NK-92 treated with Interleukin-12 subunit alpha and Interleukin-12 subunit beta, amount 100 ng/mL, for 24 hours (cell line): ENCODE data around the gene HMOX1.
"Not testable (repeated sequence)": the region's sequence is repeated elsewhere in the genome, so short reads cannot be mapped to it uniquely, and the experiment has no call there.

ENCODE experiments used
- DNase-seq: peaks from one replicate; lab custom pipeline; 2025; lab: John Stamatoyannopoulos, UW

Gene HMOX1

GRCh38 chr22:35380013-35380412 is 883 bp upstream of the HMOX1 start:
- no peak for DNase-seq

DNA sequence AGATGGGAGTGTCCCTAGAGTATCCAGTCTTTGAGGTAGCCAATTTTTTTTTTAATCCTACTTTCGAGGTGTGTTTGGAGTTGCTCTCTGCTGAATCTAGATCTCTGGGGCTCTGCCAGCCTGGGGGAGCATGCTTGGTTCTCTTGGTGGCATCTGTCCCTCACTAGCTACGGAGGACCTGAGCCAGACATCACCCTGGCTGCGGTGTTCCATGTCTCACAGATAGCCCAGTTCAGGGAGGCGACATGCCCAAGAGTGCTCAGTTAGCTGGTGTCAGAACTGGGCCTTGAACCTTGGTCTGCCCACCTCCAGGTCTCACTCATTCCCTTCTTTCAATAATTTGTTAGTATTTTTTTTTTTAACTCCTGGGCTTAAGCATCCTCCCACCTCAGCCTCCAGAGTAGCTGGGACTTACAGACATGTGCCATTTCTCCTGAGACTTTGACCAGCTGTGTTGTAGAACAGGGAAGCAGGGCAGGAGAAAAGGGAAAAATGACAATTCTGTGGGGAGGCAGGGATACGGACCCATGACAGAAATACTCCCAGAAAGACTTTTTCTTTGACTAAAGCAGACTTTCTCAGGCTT is 621 bp downstream of the HMOX1 start:
- DNase-seq = no peak

- no peak for DNase-seq
These were observed 2.8 kb downstream of the HMOX1 start for GRCh38 chr22:35383679-35384071.

- DNase-seq = no peak
These were observed 3.6 kb downstream of the HMOX1 start for GRCh38 chr22:35384527-35384926.

- DNase-seq = no peak
These were observed 4.2 kb downstream of the HMOX1 start for GRCh38 chr22:35384975-35385588.

DNA sequence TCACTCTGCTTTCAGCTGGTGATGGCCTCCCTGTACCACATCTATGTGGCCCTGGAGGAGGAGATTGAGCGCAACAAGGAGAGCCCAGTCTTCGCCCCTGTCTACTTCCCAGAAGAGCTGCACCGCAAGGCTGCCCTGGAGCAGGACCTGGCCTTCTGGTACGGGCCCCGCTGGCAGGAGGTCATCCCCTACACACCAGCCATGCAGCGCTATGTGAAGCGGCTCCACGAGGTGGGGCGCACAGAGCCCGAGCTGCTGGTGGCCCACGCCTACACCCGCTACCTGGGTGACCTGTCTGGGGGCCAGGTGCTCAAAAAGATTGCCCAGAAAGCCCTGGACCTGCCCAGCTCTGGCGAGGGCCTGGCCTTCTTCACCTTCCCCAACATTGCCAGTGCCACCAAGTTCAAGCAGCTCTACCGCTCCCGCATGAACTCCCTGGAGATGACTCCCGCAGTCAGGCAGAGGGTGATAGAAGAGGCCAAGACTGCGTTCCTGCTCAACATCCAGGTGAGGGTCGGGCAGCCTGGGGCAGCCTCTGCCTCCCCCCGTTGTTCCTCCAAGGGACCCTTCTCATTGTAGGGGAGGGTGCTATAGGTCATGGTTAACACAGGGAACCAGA is 5.9 kb downstream of the HMOX1 start:
- DNase-seq = no peak

DNA sequence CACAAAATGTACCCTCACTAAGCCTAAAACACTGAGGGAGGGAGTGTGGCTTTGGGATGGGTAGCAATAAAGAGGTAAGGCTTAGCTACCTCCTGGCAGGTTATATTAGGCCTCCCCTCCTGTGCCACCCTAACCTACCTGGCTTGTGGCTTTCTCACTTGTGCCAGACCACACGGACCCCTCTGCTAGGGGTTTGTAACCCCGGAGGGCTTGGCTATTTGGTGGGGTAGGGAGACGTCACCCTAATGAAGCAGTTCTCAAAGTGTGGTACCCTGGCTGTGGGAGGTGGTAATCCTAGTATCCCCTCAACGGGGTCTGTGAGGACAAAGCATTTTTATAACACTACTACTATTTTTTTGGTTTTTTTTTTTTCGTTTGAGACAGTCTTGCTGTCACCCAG is 10.0 kb downstream of the HMOX1 start:
- DNase-seq = no peak

GRCh38 chr22:35392357-35392756 is 11.5 kb downstream of the HMOX1 start:
- DNase-seq = no peak

DNA sequence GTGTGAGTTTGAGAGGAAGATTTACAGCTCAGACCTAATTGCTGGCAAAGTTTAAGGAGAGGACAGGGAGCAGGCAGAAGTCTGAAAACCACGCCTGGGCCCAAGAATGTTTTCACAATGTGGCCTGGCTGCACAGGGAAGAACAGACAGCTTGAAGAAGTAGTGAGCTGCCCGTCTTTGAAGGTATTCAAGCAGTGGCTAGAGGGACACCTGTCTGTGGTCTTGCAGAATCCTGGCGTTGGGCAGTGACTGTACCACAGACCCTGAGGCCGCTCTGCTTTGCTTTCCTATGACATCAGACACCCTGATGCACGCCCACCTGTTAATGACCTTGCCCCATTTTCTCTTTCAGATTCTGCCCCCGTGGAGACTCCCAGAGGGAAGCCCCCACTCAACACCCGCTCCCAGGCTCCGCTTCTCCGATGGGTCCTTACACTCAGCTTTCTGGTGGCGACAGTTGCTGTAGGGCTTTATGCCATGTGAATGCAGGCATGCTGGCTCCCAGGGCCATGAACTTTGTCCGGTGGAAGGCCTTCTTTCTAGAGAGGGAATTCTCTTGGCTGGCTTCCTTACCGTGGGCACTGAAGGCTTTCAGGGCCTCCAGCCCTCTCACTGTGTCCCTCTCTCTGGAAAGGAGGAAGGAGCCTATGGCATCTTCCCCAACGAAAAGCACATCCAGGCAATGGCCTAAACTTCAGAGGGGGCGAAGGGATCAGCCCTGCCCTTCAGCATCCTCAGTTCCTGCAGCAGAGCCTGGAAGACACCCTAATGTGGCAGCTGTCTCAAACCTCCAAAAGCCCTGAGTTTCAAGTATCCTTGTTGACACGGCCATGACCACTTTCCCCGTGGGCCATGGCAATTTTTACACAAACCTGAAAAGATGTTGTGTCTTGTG is 12.5 kb downstream of the HMOX1 start:
- no peak for DNase-seq

GRCh38 chr22:35394011-35394312 is 13.1 kb downstream of the HMOX1 start:
- DNase-seq = no peak

DNA sequence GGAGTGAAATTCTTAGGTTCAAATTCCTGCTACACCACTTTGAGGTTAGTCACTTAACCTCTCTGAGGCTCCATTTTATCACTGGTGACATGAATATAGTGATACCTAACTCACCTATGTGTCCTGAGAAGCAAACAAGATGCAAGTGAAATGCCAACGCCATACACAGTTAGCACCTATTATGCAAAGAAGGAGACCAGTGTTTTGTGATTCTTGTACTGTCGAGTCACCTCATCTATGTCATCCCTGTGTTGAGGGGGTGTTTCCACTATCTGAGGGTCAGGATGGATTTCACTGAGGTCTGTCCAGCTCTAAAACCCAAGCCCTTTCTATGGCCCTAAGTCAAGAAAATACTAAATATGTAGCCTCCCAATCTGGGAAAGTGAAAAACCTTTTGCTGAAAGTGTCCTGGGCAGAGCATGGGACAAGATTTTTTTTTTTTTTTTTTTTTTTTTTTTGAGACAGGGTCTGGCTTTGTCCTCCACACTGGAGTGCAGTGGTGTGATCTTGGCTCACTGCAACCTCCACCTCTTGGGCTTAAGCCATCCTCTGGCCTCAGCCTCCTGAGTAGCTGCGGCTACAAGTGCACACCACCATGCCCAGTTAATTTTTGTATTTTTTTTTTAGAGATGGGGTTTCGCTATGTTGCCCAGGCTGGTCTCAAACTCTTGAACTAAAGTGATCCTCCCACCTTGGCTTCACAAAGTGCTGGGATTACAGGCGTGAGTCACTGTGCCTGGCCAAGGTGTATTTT is 14.1 kb downstream of the HMOX1 start:
- DNase-seq = no peak

- not testable (repeated sequence) for DNase-seq
These were observed 15.7 kb downstream of the HMOX1 start for GRCh38 chr22:35396622-35397021.

DNA sequence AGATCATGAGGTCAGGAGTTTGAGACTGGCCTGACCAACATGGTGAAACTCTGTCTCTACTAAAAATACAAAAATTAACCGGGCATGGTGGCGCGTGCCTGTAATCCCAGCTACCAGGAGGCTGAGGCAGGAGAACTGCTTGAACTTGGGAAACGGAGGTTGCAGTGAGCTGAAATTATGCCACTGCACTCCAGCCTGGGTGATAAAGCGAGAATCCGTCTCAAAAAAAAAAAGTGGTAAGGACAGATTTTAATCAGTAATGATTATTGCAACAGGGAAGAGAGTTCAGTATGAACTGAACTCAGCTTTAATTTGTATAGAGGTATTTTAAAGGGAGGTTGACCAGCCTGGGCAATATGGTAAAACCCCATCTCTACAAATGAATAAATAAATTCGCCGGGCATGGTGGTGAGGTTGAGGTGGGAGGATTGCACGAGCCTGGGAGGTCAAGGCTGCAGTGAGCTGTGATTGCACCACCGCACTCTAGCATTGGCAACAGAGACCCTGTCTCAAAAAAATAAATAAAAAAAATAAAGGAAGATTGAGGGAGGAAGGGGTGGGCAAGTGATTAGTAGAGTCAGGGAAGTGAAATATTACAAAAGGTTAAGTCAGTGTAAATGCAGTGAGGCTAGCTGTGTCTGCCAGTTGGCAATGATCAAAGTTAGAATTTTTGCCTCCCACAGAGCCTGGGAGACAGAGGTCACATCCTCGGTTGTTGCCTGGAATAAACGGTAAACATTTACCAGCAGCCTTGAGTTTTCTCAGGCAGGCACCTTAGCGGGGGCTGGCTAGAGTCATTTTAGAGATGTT is 16.4 kb downstream of the HMOX1 start:
- DNase-seq = no peak

DNA sequence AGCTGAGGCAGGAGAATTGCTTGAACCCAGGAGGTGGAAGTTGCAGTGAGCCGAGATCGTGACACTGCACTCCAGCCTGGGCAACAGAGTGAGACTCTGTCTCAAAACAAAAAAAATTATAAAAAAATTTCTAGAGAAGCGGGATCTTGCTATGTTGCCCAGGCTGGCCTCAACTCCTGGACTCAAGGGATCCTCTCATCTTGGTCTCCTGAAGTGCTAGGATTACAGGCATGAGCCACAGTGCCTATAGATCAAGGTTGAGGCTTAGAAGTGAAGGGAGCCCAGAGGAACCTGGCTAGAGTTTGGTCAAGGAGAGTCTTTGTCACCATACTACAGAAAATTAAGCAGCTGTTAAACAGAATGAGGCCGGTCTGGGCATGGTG is 17.7 kb downstream of the HMOX1 start:
- DNase-seq = no peak

- DNase-seq = no peak
These were observed 18.3 kb downstream of the HMOX1 start for GRCh38 chr22:35399114-35399677.

- peak; percentile 94 for DNase-seq
These were observed 19.0 kb downstream of the HMOX1 start, which contains the start of gene MCM5 for GRCh38 chr22:35399678-35400500. TSS of gene MCM5 (plus strand) at chr22:35400140. CDS start at chr22:35400439, 299 bp downstream.

GRCh38 chr22:35400501-35400790 is 19.6 kb downstream of the HMOX1 start:
- DNase-seq = no peak

DNA sequence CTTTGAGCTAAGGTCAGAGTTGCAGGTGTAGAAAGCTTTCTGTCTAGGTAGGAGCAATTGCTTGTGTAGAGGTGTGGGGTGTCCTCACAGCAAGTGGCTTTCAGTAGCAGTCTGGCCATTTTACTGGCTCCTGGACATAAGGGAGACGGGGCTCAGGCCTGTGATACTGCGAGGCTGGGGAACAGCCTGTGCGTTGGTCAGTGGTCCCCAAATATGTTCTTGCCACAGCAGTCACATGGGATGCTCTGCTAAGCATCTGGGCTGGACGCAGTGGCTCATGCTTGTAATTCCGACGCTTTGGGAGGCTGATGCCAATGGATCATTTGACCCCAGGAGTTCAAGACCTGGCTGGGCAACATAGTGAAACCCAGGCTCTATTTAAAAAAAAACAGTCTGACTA is 21.0 kb downstream of the HMOX1 start:
- no peak for DNase-seq

DNA sequence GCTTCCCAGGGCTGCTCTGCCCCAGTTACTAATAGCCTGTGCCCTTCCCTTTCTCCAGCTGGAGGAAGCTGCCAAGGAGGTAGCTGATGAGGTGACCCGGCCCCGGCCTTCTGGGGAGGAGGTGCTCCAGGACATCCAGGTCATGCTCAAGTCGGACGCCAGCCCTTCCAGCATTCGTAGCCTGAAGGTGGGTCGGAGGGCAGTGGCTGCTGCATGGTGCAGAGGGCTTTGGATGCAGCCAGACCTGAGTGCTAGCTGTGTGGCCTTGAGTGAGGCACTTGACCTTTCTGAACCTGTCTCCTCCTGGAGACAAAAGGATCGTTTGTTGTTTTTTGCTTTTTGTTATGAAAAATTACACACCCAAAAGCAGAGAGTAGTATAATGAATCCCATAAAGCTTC is 22.5 kb downstream of the HMOX1 start:
- DNase-seq = no peak

- DNase-seq = no peak
These were observed 23.3 kb downstream of the HMOX1 start for GRCh38 chr22:35404176-35404575.
